Mucosa of stomach (tissue), 1 donor: ENCODE data around the gene EPB42.
"Not testable (repeated sequence)": the region's sequence is repeated elsewhere in the genome, so short reads cannot be mapped to it uniquely, and the experiment has no call there.

Experiments used
- H3K27me3 ChIP-seq: one replicate; pipeline ENCODE4 v1.7.0; 2013; ENCODE audit warnings: mild to moderate bottlenecking, low read length; ENCODE audit not compliant: control insufficient read depth, insufficient read depth
- H3K36me3 ChIP-seq: one replicate; pipeline ENCODE4 v1.7.0; 2013; ENCODE audit warnings: low read length; ENCODE audit not compliant: control insufficient read depth, insufficient read depth
- H3K4me1 ChIP-seq: one replicate; pipeline ENCODE4 v1.7.0; 2013; ENCODE audit warnings: mild to moderate bottlenecking, low read length; ENCODE audit not compliant: control insufficient read depth, insufficient read depth
- H3K4me3 ChIP-seq: one replicate; pipeline ENCODE4 v1.7.0; 2013; ENCODE audit warnings: low read length
- H3K9ac ChIP-seq: one replicate; pipeline ENCODE4 v1.7.0; 2013; ENCODE audit warnings: mild to moderate bottlenecking, low read length, moderate library complexity
- H3K9me3 ChIP-seq: one replicate; pipeline ENCODE4 v1.7.0; 2013; ENCODE audit warnings: mild to moderate bottlenecking, low read length, moderate library complexity; ENCODE audit not compliant: control insufficient read depth
- donor health status: Pancreatic carcinoma.

The EPB42 gene

DNA sequence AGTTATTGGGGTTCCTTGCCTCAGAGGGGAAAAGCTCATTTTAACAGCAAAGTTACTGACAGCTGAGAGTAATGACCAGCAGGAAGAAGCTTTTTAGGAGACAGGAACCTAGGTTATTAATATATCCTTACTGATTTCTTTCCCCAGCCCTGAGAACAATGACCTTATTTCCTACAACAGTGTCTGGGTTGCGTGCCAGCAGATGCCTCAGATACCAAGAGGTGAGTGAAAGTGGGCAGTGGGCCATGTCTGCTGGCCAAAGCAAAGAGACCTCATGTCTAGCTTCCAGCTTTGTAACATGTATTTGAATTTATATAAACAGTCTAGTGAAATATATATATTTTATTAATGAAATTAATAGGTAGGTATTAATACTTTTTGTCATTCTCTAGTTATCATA lies 30.6 kb downstream of the EPB42 start:
- Histone ChIP-seq H3K4me1 (peaks cover 6% of the 10 kb centered on the region), H3K36me3 (peaks cover 14% of the 10 kb centered on the region), H3K27me3 (no peaks in the 10 kb centered on the region), H3K9ac (no peak overlapping the region), H3K9me3 (no peaks in the 10 kb centered on the region), H3K4me3 (no peak overlapping the region)

GRCh38 chr15:43189296-43189695 lies 31.5 kb downstream of the EPB42 start:
- Histone ChIP-seq H3K27me3 (no peaks in the 10 kb centered on the region), H3K4me3 (no peak overlapping the region), H3K36me3 (peaks cover 17% of the 10 kb centered on the region), H3K9ac (no peak overlapping the region), H3K9me3 (no peaks in the 10 kb centered on the region), H3K4me1 (peaks cover 13% of the 10 kb centered on the region)

DNA sequence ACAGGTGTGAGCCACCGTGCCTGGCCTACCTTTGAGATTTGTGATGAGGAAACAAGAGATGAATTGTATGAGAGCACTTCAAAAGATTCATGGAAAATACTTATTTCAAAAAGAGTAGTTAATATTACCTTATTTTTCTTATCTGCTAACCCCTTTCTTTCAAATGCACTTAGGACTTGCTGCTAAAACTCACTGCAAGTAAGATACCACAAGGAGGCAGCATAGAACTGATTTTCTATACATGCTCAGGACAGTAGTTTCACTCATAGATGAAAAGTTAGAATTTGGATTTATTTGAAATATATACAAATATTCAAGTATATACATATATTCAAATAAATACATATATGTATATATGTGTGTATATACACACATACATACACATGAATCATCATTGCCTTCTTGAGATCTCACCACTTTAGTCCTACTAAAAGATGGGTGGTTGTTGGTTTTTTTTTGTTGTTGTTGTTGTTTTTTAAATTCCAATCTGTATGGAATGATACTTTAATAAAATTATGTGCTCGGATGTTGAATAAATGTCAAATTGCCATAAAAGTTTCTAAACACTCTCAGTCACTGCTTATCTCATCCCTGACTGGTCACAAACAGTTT lies 33.2 kb downstream of the EPB42 start:
- Histone ChIP-seq H3K9ac (no peak overlapping the region), H3K27me3 (no peaks in the 10 kb centered on the region), H3K4me1 (peaks cover 26% of the 10 kb centered on the region), H3K9me3 (no peaks in the 10 kb centered on the region), H3K4me3 (no peak overlapping the region), H3K36me3 (peaks cover 20% of the 10 kb centered on the region)

GRCh38 chr15:43186003-43186353 lies 34.8 kb downstream of the EPB42 start:
- H3K27me3 ChIP-seq = no peaks in the 10 kb centered on the region
- peaks cover 28% of the 10 kb centered on the region for H3K4me1 ChIP-seq
- peaks cover 12% of the 10 kb centered on the region for H3K36me3 ChIP-seq
- H3K4me3 ChIP-seq = peak overlapping the region; percentile 75
- no peaks in the 10 kb centered on the region for H3K9me3 ChIP-seq
- H3K9ac ChIP-seq = peak overlapping the region; percentile 96

- H3K9ac ChIP-seq = peak within 1 kb of the TSS; percentile 96
- H3K4me1 ChIP-seq = peaks cover 28% of the 10 kb centered on the region
Observed at GRCh38 chr15:43185157-43186002, 35.4 kb downstream of the EPB42 start, which contains the start of gene CCNDBP1. Gene CCNDBP1 (plus strand): TSS chr15:43185403. CDS start chr15:43185499, 96 bp downstream.

GRCh38 chr15:43184407-43185124 lies 36.3 kb downstream of the EPB42 start:
- peaks cover 28% of the 10 kb centered on the region for H3K4me1 ChIP-seq
- H3K4me3 ChIP-seq = peak overlapping the region; percentile 8
- H3K9ac ChIP-seq = no peak overlapping the region
- no peaks in the 10 kb centered on the region for H3K9me3 ChIP-seq
- H3K27me3 ChIP-seq = no peaks in the 10 kb centered on the region
- peaks cover 7% of the 10 kb centered on the region for H3K36me3 ChIP-seq

More at GRCh38 chr15:43185157-43186002, 35.4 kb downstream of the EPB42 start, which contains the start of gene CCNDBP1:
- H3K4me3 ChIP-seq = peak within 1 kb of the TSS; percentile 75
- peaks cover 10% of the 10 kb centered on the region for H3K36me3 ChIP-seq
- no peaks in the 10 kb centered on the region for H3K27me3 ChIP-seq
- H3K9me3 ChIP-seq = no peaks in the 10 kb centered on the region

DNA sequence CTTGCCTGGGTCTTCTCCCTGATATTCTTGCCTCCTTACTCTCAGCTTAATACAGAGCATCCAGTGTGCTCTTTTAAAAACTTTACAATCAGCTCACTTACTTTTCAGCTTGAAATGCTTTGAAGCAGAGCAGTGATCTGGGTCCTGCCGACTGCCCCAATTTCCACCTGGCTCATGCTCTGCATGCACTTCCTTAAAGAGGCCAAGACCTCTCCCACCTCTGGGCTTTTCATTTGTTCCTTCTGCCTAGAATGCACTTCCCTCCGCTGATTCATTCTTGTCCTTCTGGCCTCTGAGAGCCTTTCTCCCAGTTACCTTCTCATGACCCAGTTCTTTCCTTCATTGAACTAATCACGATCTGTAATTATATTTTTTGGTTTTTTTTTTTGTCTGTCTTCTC lies 37.5 kb downstream of the EPB42 start:
- peaks cover 28% of the 10 kb centered on the region for H3K4me1 ChIP-seq
- H3K36me3 ChIP-seq = peaks cover 10% of the 10 kb centered on the region
- H3K9ac ChIP-seq = no peak overlapping the region
- H3K9me3 ChIP-seq = no peaks in the 10 kb centered on the region
- no peaks in the 10 kb centered on the region for H3K27me3 ChIP-seq
- H3K4me3 ChIP-seq = no peak overlapping the region

- not testable (repeated sequence) for H3K4me1 ChIP-seq, H3K4me3 ChIP-seq, H3K9ac ChIP-seq, H3K9me3 ChIP-seq, H3K36me3 ChIP-seq, H3K27me3 ChIP-seq
Observed at GRCh38 chr15:43177147-43177546, 43.7 kb downstream of the EPB42 start.

DNA sequence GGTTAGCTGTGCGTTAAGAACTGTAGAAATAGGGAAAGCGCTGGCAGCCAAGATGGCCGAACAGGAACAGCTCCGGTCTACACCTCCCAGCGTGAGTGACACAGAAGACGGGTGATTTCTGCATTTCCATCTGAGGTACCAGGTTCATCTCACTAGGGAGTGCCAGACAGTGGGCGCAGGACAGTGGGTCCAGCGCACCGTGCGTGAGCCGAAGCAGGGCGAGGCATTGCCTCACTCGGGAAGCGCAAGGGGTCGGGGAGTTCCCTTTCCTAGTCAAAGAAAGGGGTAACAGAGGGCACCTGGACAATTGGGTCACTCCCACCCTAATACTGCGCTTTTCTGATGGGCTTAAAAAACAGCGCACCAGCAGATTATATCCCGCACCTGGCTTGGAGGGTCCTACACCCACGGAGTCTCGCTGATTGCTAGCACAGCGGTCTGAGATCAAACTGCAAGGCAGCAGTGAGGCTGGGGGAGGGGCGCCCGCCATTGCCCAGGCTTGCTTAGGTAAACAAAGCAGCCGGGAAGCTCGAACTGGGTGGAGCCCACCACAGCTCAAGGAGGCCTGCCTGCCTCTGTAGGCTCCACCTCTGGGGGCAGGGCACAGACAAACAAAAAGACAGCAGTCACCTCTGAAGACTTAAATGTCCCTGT lies 45.0 kb downstream of the EPB42 start:
- not testable (repeated sequence) for H3K4me1 ChIP-seq, H3K9ac ChIP-seq, H3K27me3 ChIP-seq, H3K36me3 ChIP-seq, H3K9me3 ChIP-seq, H3K4me3 ChIP-seq

GRCh38 chr15:43169888-43170287 lies 50.9 kb downstream of the EPB42 start:
- H3K36me3 ChIP-seq = no peaks in the 10 kb centered on the region
- H3K27me3 ChIP-seq = no peaks in the 10 kb centered on the region
- H3K4me1 ChIP-seq = no peaks in the 10 kb centered on the region
- no peak overlapping the region for H3K4me3 ChIP-seq
- no peaks in the 10 kb centered on the region for H3K9me3 ChIP-seq
- H3K9ac ChIP-seq = no peak overlapping the region

- Histone ChIP-seq H3K27me3 (no peaks in the 10 kb centered on the region), H3K9me3 (no peaks in the 10 kb centered on the region), H3K4me1 (no peaks in the 10 kb centered on the region), H3K4me3 (no peak overlapping the region), H3K36me3 (no peaks in the 10 kb centered on the region), H3K9ac (no peak overlapping the region)
Observed at GRCh38 chr15:43168192-43169107, 52.4 kb downstream of the EPB42 start.
